ENCODE data around the gene ZNRF2. TPM values are rescaled to one million over a fixed set of nuclear protein-coding genes. Genes with fewer than 3 reads are reported as not detected.
A peak's percentile ranks its signal among the peaks of the same experiment; 100 is the strongest.

ZNRF2 gene
- total RNA-seq, 2 donors from 2014 or later, result 20.2 to 29.4 TPM

DNA sequence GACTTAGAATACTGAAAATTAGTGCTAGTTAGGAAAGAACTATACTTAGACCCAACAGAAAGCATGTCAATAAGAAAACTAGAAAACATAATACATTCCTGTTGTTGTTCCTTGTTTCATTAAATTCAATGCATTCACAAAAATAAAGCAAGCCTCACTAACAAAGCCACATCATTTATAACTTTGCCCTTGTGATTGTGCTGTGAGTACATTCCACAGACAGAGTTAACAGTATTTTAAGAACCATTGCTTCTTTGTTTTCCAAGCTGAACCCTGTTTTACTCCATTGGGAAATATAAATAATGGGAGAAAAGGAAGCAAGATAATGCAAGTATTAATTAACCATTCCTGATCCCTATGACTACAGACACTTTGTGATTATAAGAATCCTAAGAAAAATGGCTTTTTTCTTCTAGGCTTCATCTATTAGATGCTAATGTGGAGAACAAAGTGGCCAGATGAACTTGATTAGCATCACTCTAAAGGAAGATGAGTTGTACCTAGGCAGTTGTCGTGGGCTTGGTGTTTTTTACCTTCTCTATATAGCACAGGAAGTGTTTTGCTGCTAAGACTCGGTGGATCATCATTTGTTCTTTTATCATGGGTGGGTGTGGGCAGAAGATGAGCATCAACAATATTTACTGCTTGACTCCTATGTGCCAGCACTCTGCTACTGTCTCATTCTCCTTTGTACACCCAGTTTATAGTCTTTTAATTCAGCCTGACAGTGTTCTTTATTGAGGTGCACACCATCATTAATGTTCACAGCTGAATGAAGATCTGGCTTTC is 34.2 kb upstream of the ZNRF2 start:
- H3K4me3 ChIP-seq, result no peak overlapping the region
- no peaks in the 10 kb centered on the region for H3K27me3 ChIP-seq (replicated peaks; ENCODE audit: insufficient read depth)
- TF ChIP-seq, protein P1, sequence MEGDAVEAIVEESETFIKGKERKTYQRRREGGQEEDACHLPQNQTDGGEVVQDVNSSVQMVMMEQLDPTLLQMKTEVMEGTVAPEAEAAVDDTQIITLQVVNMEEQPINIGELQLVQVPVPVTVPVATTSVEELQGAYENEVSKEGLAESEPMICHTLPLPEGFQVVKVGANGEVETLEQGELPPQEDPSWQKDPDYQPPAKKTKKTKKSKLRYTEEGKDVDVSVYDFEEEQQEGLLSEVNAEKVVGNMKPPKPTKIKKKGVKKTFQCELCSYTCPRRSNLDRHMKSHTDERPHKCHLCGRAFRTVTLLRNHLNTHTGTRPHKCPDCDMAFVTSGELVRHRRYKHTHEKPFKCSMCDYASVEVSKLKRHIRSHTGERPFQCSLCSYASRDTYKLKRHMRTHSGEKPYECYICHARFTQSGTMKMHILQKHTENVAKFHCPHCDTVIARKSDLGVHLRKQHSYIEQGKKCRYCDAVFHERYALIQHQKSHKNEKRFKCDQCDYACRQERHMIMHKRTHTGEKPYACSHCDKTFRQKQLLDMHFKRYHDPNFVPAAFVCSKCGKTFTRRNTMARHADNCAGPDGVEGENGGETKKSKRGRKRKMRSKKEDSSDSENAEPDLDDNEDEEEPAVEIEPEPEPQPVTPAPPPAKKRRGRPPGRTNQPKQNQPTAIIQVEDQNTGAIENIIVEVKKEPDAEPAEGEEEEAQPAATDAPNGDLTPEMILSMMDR (IDR thresholded peaks at IDR 0.05), result no peak
- ATAC-seq (ENCODE audit: insufficient number of reproducible peaks, low FRiP score, low read depth), result no peak
- H3K4me1 ChIP-seq (ENCODE audit: control insufficient read depth in 1 of 2, low read depth in 2 of 2), result peaks cover 8 to 25% of the 10 kb centered on the region in 2 donors
- H3K36me3 ChIP-seq, result no peaks in the 10 kb centered on the region
- H3K9me3 ChIP-seq, result no peaks in the 10 kb centered on the region
- no peak for DNase-seq (ENCODE audit: low spot score)
- no peak overlapping the region for H3K27ac ChIP-seq

DNA sequence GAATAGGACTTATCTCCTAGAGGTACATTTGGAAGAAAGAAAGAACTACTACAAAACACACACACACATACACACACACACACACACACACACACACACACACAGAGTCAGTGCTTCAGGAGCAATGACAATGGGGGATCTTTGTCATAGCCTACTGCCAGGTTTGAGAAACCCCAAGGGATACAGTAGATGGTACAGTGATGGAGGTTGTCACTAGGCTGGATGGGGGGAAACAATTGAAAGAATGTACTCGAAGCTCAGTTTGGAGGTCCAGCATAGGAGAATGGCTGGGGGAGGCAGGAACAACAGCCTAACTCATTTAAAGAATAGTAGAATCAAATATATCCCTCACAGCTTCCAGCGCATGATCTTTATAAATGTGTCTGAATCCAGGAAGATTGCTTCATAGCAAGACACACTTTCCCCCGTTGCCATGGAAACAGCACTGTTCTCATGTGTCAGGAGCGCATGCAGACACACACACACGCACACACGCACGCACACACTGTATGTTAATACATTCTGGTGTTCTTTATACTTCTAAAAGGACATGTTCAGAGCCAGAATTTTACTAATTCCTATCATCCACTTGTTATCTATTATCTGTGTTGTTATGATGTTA is 32.6 kb upstream of the ZNRF2 start:
- DNase-seq (ENCODE audit: low spot score), result no peak
- no peak overlapping the region for H3K27ac ChIP-seq
- H3K9me3 ChIP-seq, result no peaks in the 10 kb centered on the region
- ATAC-seq (ENCODE audit: insufficient number of reproducible peaks, low FRiP score, low read depth), result no peak
- H3K4me3 ChIP-seq, result no peak overlapping the region
- peaks cover 8 to 25% of the 10 kb centered on the region in 2 donors for H3K4me1 ChIP-seq (ENCODE audit: control insufficient read depth in 1 of 2, low read depth in 2 of 2)
- no peaks in the 10 kb centered on the region for H3K27me3 ChIP-seq (replicated peaks; ENCODE audit: insufficient read depth)
- no peaks in the 10 kb centered on the region for H3K36me3 ChIP-seq
- TF ChIP-seq, protein P1 (IDR thresholded peaks at IDR 0.05), result no peak

DNA sequence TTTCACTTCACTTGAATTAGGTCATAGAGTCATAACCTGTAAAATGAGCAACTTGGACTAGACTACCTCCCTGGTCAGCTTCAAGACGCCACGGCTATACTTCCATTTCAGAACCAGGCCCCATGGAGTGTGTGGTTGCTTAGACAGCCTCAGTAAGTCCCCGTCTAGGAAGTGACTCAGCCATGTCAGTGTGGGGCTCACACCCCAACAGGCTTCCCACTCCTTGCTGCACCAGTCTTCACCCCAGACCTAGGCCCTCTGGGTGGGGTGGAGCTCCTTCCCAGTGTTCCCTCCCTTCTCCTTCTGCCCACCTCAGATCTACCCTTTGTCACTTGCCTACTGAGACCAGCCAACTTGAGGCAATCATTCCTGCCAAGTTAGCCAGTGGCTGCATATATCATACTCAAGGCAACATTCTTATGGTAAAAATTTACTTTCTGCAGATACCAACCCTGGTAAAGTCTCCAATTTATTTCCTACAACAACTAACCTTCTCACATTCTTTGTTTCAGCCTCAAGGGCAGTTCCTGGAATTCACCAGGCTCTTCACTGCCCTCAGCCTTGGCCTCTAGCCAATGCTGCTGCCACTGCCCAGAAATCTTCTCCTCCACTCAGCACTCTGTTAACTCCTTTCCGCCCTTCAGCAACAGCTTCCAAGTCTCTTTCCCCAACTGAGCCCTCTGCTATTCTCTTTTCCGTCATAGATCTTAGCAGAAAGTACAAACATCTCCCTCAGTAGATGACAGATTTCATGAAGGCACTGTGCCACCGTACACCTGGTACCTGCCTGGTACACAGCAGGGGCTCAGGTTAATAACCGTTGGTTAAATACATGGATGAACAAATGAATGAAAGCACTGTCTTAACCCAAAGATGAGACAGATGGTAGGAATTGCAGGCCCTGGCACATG is 31.3 kb upstream of the ZNRF2 start:
- TF ChIP-seq, protein P1 (IDR thresholded peaks at IDR 0.05), result no peak
- peaks cover 8 to 25% of the 10 kb centered on the region in 2 donors for H3K4me1 ChIP-seq (ENCODE audit: control insufficient read depth in 1 of 2, low read depth in 2 of 2)

DNA sequence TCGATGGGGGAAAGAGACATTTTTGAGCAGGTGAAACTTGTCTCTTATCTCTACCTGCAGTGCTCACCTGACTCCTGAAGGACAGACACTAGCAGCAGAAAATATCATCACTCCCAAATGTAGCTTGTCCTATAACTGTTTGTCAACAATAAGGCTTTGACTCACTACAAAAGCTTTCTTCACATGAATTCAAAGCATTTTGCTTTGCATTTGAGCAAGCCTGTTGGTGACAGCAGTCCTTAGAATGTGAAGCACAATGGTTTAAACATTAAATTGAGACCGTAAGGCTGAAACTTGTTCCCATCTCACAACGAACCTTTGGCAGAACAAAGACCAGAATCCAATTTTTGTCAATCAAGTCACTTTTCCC is 30.6 kb upstream of the ZNRF2 start:
- H3K27ac ChIP-seq, result no peak overlapping the region
- ATAC-seq (ENCODE audit: insufficient number of reproducible peaks, low FRiP score, low read depth) (no peak), DNase-seq (ENCODE audit: low spot score) (no peak)
- TF ChIP-seq, protein P1 (IDR thresholded peaks at IDR 0.05), result no peak
- H3K4me3 ChIP-seq, result no peak overlapping the region
- H3K9me3 ChIP-seq, result no peaks in the 10 kb centered on the region
- H3K36me3 ChIP-seq, result no peaks in the 10 kb centered on the region
- peaks cover 8 to 25% of the 10 kb centered on the region in 2 donors for H3K4me1 ChIP-seq (ENCODE audit: control insufficient read depth in 1 of 2, low read depth in 2 of 2)
- H3K27me3 ChIP-seq (replicated peaks; ENCODE audit: insufficient read depth), result no peaks in the 10 kb centered on the region

More for the DNA sequence above, 31.3 kb upstream of the ZNRF2 start:
- Histone ChIP-seq H3K36me3 (no peaks in the 10 kb centered on the region), H3K27ac (no peak overlapping the region), H3K27me3 (replicated peaks; ENCODE audit: insufficient read depth) (no peaks in the 10 kb centered on the region), H3K9me3 (no peaks in the 10 kb centered on the region), H3K4me3 (no peak overlapping the region)
- no peak for ATAC-seq (ENCODE audit: insufficient number of reproducible peaks, low FRiP score, low read depth)
- DNase-seq (ENCODE audit: low spot score), result peak; percentile 21

DNA sequence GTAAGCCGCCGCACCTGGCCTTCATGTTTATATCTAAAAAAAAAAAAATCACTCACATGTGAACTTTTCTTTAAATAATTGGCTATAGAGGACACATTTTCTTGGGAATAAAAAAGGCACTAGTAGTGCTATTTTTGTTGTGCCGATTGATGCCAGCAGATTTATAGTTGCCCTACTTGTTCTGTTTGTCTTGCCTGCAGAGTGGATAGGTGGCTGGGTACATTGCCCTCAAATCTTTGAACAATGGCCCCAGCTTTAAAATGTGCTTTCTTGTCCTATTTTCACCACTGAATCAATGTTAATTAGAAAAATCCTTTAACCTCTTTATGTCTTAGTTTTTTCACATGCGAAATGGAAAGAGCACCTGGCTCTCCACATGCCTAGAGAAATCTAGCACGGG is 30.1 kb upstream of the ZNRF2 start:
- Histone ChIP-seq H3K4me1 (ENCODE audit: control insufficient read depth in 1 of 2, low read depth in 2 of 2) (peaks cover 8 to 25% of the 10 kb centered on the region in 2 donors), H3K9me3 (no peaks in the 10 kb centered on the region), H3K27ac (no peak overlapping the region), H3K27me3 (replicated peaks; ENCODE audit: insufficient read depth) (no peaks in the 10 kb centered on the region), H3K36me3 (no peaks in the 10 kb centered on the region), H3K4me3 (no peak overlapping the region)
- no peak for ATAC-seq (ENCODE audit: insufficient number of reproducible peaks, low FRiP score, low read depth)
- TF ChIP-seq, protein P1 (IDR thresholded peaks at IDR 0.05), result no peak
- no peak for DNase-seq (ENCODE audit: low spot score)

All from thoracic aorta (tissue), 2 donors.